ENCODE results near the gene TTC9B.
"Not testable (repeated sequence)": the region's sequence is repeated elsewhere in the genome, so short reads cannot be mapped to it uniquely, and the experiment has no call there.

The TTC9B gene

GRCh38 chr19:40220674-40221073 lies 2.5 kb upstream of the TTC9B start:
- H4K8ac ChIP-seq (ENCODE audit: low read depth, low read length) = no peak overlapping the region
- H3K23ac ChIP-seq (ENCODE audit: low read depth, low read length, poor library complexity) = no peak overlapping the region
- no peak for DNase-seq (ENCODE audit: low spot score)
- H2BK5ac ChIP-seq (ENCODE audit: low read length) = no peak overlapping the region
- peaks cover 0 to under 1% of the 10 kb centered on the region in 2 donors for H3K4me1 ChIP-seq (ENCODE audit: control insufficient read depth in 2 of 2, insufficient read depth in 1 of 2, low read depth in 1 of 2, low read length in 2 of 2)
- WGBS, 2 donors (ENCODE audit: extremely low coverage in 2 of 2, insufficient read length in 2 of 2, insufficient replicate concordance in 1 of 2) = no CpG with 5 or more reads among the region's 9 CpGs
- H2AFZ ChIP-seq (ENCODE audit: low read length) = no peak overlapping the region
- no peaks in the 10 kb centered on the region for H3K36me3 ChIP-seq (replicated peaks in 1 of 2; ENCODE audit: control insufficient read depth in 2 of 2, insufficient read depth in 2 of 2, low read length in 2 of 2)
- H3K14ac ChIP-seq (ENCODE audit: low read length) = no peak overlapping the region
- H2AK5ac ChIP-seq (ENCODE audit: low read depth, low read length) = no peak overlapping the region
- no peak overlapping the region for H2BK15ac ChIP-seq (ENCODE audit: low read length)
- H3K4ac ChIP-seq (ENCODE audit: low read length) = no peak overlapping the region
- H3K18ac ChIP-seq (ENCODE audit: low read length) = no peak overlapping the region
- no peak overlapping the region for H3K4me2 ChIP-seq (ENCODE audit: insufficient read depth, low read length, poor library complexity, severe bottlenecking)
- H3K27ac ChIP-seq (replicated peaks; ENCODE audit: low read length) = no peak overlapping the region
- H4K91ac ChIP-seq (ENCODE audit: low read depth, low read length, poor library complexity) = no peak overlapping the region
- H3K9ac ChIP-seq (ENCODE audit: low read depth, low read length, poor library complexity) = no peak overlapping the region
- H3K27me3 ChIP-seq (ENCODE audit: control insufficient read depth in 3 of 3, insufficient read depth in 3 of 3, low read depth in 1 of 3, low read length in 3 of 3) = peaks cover 6 to 46% (median 37%) of the 10 kb centered on the region in 3 experiments
- H3K79me1 ChIP-seq (ENCODE audit: low read depth, low read length) = peaks cover 2% of the 10 kb centered on the region
- H2BK12ac ChIP-seq (ENCODE audit: low read length) = no peak overlapping the region
- peaks cover 0 to 2% of the 10 kb centered on the region in 2 donors for H3K9me3 ChIP-seq (replicated peaks in 1 of 2; ENCODE audit: control insufficient read depth in 2 of 2, insufficient read depth in 1 of 2, low read depth in 1 of 2, low read length in 2 of 2)
- no peak overlapping the region for H2BK120ac ChIP-seq (ENCODE audit: low read depth, low read length)
- no peak overlapping the region for H3K4me3 ChIP-seq (ENCODE audit: low read length in 2 of 2)

DNA sequence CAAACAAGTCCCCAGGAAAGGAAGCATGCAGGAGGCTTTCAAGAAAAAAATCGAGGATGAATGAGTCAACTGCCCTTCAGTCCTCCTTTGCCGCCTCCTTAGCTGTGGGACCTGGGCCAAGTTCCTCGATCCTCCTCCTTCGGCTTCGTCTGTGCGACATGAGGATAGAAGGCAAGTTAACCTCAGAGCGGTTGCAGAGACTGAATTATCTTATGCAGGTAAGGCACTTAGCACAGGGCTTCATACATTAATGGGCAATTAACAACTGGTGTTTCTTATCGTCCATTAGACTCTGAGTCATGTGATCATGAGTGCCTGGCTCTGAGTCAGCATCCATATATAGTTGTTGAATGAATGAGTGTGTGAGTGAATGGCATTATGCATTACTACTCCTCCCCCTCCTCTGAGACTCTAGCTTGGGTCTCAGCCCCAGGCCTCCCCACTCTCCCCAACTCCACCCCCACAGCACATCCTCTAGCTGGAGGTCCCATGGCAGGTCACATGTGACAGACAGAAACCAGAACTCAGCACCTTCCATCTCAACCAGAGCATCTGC lies 1.6 kb upstream of the TTC9B start:
- H3K4me1 ChIP-seq (ENCODE audit: control insufficient read depth in 2 of 2, insufficient read depth in 1 of 2, low read depth in 1 of 2, low read length in 2 of 2) = no peaks in the 10 kb centered on the region
- H3K18ac ChIP-seq (ENCODE audit: low read length) = no peak overlapping the region
- no peak overlapping the region for H2BK5ac ChIP-seq (ENCODE audit: low read length)
- H3K4me3 ChIP-seq (ENCODE audit: low read length in 2 of 2) = no peak overlapping the region
- WGBS, 2 donors (ENCODE audit: extremely low coverage in 2 of 2, insufficient read length in 2 of 2, insufficient replicate concordance in 1 of 2) = no CpG with 5 or more reads among the region's 8 CpGs
- H2BK120ac ChIP-seq (ENCODE audit: low read depth, low read length) = no peak overlapping the region
- H3K27me3 ChIP-seq (ENCODE audit: control insufficient read depth in 3 of 3, insufficient read depth in 3 of 3, low read depth in 1 of 3, low read length in 3 of 3) = peaks cover 6 to 46% (median 37%) of the 10 kb centered on the region in 3 experiments
- no peak overlapping the region for H2BK15ac ChIP-seq (ENCODE audit: low read length)
- no peak overlapping the region for H4K8ac ChIP-seq (ENCODE audit: low read depth, low read length)
- H3K23ac ChIP-seq (ENCODE audit: low read depth, low read length, poor library complexity) = no peak overlapping the region
- no peak overlapping the region for H3K4me2 ChIP-seq (ENCODE audit: insufficient read depth, low read length, poor library complexity, severe bottlenecking)
- H3K36me3 ChIP-seq (replicated peaks in 1 of 2; ENCODE audit: control insufficient read depth in 2 of 2, insufficient read depth in 2 of 2, low read length in 2 of 2) = no peaks in the 10 kb centered on the region
- no peak overlapping the region for H2AFZ ChIP-seq (ENCODE audit: low read length)
- no peak overlapping the region for H2AK5ac ChIP-seq (ENCODE audit: low read depth, low read length)
- H3K4ac ChIP-seq (ENCODE audit: low read length) = no peak overlapping the region
- H3K27ac ChIP-seq (replicated peaks; ENCODE audit: low read length) = no peak overlapping the region
- peaks cover 2% of the 10 kb centered on the region for H3K79me1 ChIP-seq (ENCODE audit: low read depth, low read length)
- no peak overlapping the region for H2BK12ac ChIP-seq (ENCODE audit: low read length)
- DNase-seq (ENCODE audit: low spot score) = no peak
- no peak overlapping the region for H4K91ac ChIP-seq (ENCODE audit: low read depth, low read length, poor library complexity)
- H3K9ac ChIP-seq (ENCODE audit: low read depth, low read length, poor library complexity) = no peak overlapping the region
- no peak overlapping the region for H3K14ac ChIP-seq (ENCODE audit: low read length)
- H3K9me3 ChIP-seq (replicated peaks in 1 of 2; ENCODE audit: control insufficient read depth in 2 of 2, insufficient read depth in 1 of 2, low read depth in 1 of 2, low read length in 2 of 2) = peaks cover 0 to 2% of the 10 kb centered on the region in 2 donors

DNA sequence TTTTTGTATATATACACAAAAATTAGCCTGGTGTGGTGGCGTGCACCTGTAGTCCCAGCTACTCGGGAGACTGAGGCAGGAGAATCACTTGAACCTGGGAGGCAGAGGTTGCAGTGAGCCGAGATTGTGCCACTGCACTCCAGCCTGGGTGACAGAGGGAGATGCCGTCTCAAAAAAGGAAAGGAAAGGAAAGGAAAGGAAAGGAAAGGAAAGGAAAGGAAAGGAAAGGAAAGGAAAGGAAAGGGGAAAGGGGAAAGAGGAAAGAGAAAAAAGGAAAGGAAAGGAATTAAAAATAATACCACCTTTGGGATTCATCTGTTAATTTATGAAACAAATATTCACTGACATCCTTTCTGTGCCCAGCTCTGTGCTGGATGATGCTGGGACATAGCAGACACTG lies 845 bp upstream of the TTC9B start:
- H3K9me3 ChIP-seq (replicated peaks in 1 of 2; ENCODE audit: control insufficient read depth in 2 of 2, insufficient read depth in 1 of 2, low read depth in 1 of 2, low read length in 2 of 2); H3K4me2 ChIP-seq (ENCODE audit: insufficient read depth, low read length, poor library complexity, severe bottlenecking); H3K27ac ChIP-seq (replicated peaks; ENCODE audit: low read length); H3K14ac ChIP-seq (ENCODE audit: low read length); H3K4me1 ChIP-seq (ENCODE audit: control insufficient read depth in 2 of 2, insufficient read depth in 1 of 2, low read depth in 1 of 2, low read length in 2 of 2); H2AK5ac ChIP-seq (ENCODE audit: low read depth, low read length); H3K23ac ChIP-seq (ENCODE audit: low read depth, low read length, poor library complexity); H4K91ac ChIP-seq (ENCODE audit: low read depth, low read length, poor library complexity); H3K4ac ChIP-seq (ENCODE audit: low read length); H3K9ac ChIP-seq (ENCODE audit: low read depth, low read length, poor library complexity); DNase-seq (ENCODE audit: low spot score); H2AFZ ChIP-seq (ENCODE audit: low read length); H3K18ac ChIP-seq (ENCODE audit: low read length); H4K8ac ChIP-seq (ENCODE audit: low read depth, low read length); H3K79me1 ChIP-seq (ENCODE audit: low read depth, low read length); H2BK120ac ChIP-seq (ENCODE audit: low read depth, low read length); H2BK15ac ChIP-seq (ENCODE audit: low read length); H3K4me3 ChIP-seq (ENCODE audit: low read length in 2 of 2); H3K36me3 ChIP-seq (replicated peaks in 1 of 2; ENCODE audit: control insufficient read depth in 2 of 2, insufficient read depth in 2 of 2, low read length in 2 of 2); H2BK12ac ChIP-seq (ENCODE audit: low read length); H2BK5ac ChIP-seq (ENCODE audit: low read length): not testable (repeated sequence)
- peaks cover 6 to 46% (median 37%) of the 10 kb centered on the region in 3 experiments for H3K27me3 ChIP-seq (ENCODE audit: control insufficient read depth in 3 of 3, insufficient read depth in 3 of 3, low read depth in 1 of 3, low read length in 3 of 3)
- no CpG with 5 or more reads among the region's 4 CpGs for WGBS, 2 donors (ENCODE audit: extremely low coverage in 2 of 2, insufficient read length in 2 of 2, insufficient replicate concordance in 1 of 2)

DNA sequence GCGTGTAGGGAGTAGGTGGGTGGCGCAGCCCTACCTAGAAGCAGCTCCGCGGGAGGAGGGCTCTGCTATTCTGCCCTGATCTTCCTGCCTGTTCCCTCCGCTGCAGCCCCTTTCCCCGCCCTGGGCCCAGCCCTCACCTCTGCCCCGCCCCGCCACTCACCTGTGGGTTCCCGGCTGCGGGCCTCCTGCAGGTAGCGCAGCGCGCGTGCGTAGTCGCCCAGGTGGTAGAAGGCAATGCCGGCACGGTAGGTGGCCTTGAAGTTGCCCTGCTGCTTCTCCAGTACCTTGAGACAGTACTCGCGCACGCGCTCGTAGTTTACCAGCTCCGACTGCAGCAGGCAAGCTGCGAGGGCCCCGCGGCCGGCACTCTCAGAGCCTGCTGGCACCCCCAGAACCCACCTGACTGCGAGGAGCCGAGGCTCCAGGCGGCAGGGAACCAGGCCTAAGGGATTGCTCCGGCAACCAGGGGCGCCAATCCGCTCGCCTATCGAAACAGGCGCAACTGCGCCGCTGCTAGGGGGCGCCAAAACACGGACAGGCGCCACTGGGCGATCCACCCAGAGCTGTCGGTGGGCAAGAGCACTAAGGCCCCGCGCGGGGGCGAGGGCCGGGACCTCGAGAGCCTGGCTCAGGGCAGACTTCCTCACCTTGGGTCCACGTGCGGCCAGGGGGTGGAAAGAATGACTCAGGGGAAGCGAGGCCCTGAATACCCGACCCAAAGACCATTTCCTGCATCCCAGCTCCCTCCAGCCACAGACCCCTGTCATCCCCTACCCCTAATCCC lies 965 bp downstream of the TTC9B start:
- WGBS, 2 donors (ENCODE audit: extremely low coverage in 2 of 2, insufficient read length in 2 of 2, insufficient replicate concordance in 1 of 2) = no CpG with 5 or more reads among the region's 54 CpGs
- peak overlapping the region; percentile 57 for H3K18ac ChIP-seq (ENCODE audit: low read length)
- H2AFZ ChIP-seq (ENCODE audit: low read length) = no peak overlapping the region
- no peak overlapping the region for H4K91ac ChIP-seq (ENCODE audit: low read depth, low read length, poor library complexity)
- peak overlapping the region; percentile 24 for H2BK5ac ChIP-seq (ENCODE audit: low read length)
- H3K23ac ChIP-seq (ENCODE audit: low read depth, low read length, poor library complexity) = peak overlapping the region; percentile 95
- H3K4me3 ChIP-seq (ENCODE audit: low read length in 2 of 2) = no peak overlapping the region
- no peak overlapping the region for H3K4ac ChIP-seq (ENCODE audit: low read length)
- no peak overlapping the region for H3K27ac ChIP-seq (replicated peaks; ENCODE audit: low read length)
- peaks cover 6 to 46% (median 31%) of the 10 kb centered on the region in 3 experiments for H3K27me3 ChIP-seq (ENCODE audit: control insufficient read depth in 3 of 3, insufficient read depth in 3 of 3, low read depth in 1 of 3, low read length in 3 of 3)
- H3K79me1 ChIP-seq (ENCODE audit: low read depth, low read length) = peaks cover 2% of the 10 kb centered on the region
- no peak overlapping the region for H3K4me2 ChIP-seq (ENCODE audit: insufficient read depth, low read length, poor library complexity, severe bottlenecking)
- H2BK15ac ChIP-seq (ENCODE audit: low read length) = no peak overlapping the region
- no peak overlapping the region for H2BK120ac ChIP-seq (ENCODE audit: low read depth, low read length)
- no peak overlapping the region for H3K9ac ChIP-seq (ENCODE audit: low read depth, low read length, poor library complexity)
- DNase-seq (ENCODE audit: low spot score) = no peak
- H4K8ac ChIP-seq (ENCODE audit: low read depth, low read length) = no peak overlapping the region
- no peak overlapping the region for H2BK12ac ChIP-seq (ENCODE audit: low read length)
- H3K36me3 ChIP-seq (replicated peaks in 1 of 2; ENCODE audit: control insufficient read depth in 2 of 2, insufficient read depth in 2 of 2, low read length in 2 of 2) = peaks cover 0 to 7% of the 10 kb centered on the region in 2 donors
- H3K14ac ChIP-seq (ENCODE audit: low read length) = no peak overlapping the region
- H3K4me1 ChIP-seq (ENCODE audit: control insufficient read depth in 2 of 2, insufficient read depth in 1 of 2, low read depth in 1 of 2, low read length in 2 of 2) = no peaks in the 10 kb centered on the region
- H2AK5ac ChIP-seq (ENCODE audit: low read depth, low read length) = no peak overlapping the region
- no peaks in the 10 kb centered on the region for H3K9me3 ChIP-seq (replicated peaks in 1 of 2; ENCODE audit: control insufficient read depth in 2 of 2, insufficient read depth in 1 of 2, low read depth in 1 of 2, low read length in 2 of 2)
